Neural cell (in vitro differentiated cells): ENCODE results near the gene PLA2G2D. TPM values are rescaled to one million over a fixed set of nuclear protein-coding genes. Genes with fewer than 3 reads are reported as not detected.

ENCODE experiments used
- H2AFZ ChIP-seq: fragments of 200-600, 300-800 bp; sonication (generic), shearing (Covaris generic); 2 replicates; pipeline ENCODE4 v1.6.0; 2014; ENCODE audit warnings: low read depth, mild to moderate bottlenecking, antibody characterized with exemption, low read length, moderate library complexity
- H3F3A ChIP-seq: fragments of 200-600 bp; shearing (Covaris generic); 2 replicates; pipeline ENCODE4 v1.6.1; 2016; ENCODE audit warnings: mild to moderate bottlenecking, moderate library complexity, mixed read lengths, antibody characterized with exemption, low read length; ENCODE audit not compliant: insufficient read depth, poor library complexity, severe bottlenecking
- H3K27ac ChIP-seq: fragments of 200-600, 300-800 bp; sonication (generic), shearing (Covaris generic); 2 replicates; pipeline ENCODE4 v1.5.1; 2014; ENCODE audit warnings: mild to moderate bottlenecking, low read length, moderate library complexity
- H3K27me3 ChIP-seq: fragments of 300-800, 200-600 bp; sonication (generic), shearing (Covaris generic); 2 replicates; pipeline ENCODE4 v1.6.0; 2014; ENCODE audit warnings: mild to moderate bottlenecking, low read depth, low read length, moderate library complexity; ENCODE audit not compliant: insufficient read depth
- H3K36me3 ChIP-seq: fragments of 300-800, 200-600 bp; sonication (generic), shearing (Covaris generic); 2 replicates; pipeline ENCODE4 v1.5.1; 2014; ENCODE audit warnings: mild to moderate bottlenecking, antibody characterized with exemption, low read length, moderate library complexity; ENCODE audit not compliant: insufficient read depth
- H3K4me2 ChIP-seq: fragments of 300-800, 200-600 bp; sonication (generic), shearing (Covaris generic); 2 replicates; pipeline ENCODE4 v1.6.0; 2014; ENCODE audit warnings: mild to moderate bottlenecking, low read length
- H3K4me3 ChIP-seq: fragments of 300-800, 200-600 bp; sonication (generic), shearing (Covaris generic); 2 replicates; pipeline ENCODE4 v1.5.1; 2014; ENCODE audit warnings: mild to moderate bottlenecking, low read length, moderate library complexity
- H3K79me2 ChIP-seq: fragments of 200-600 bp; shearing (Covaris generic); replicated peaks from 2 replicates; pipeline ENCODE4 v1.6.0; 2014; ENCODE audit warnings: mild to moderate bottlenecking, low read length, moderate library complexity; ENCODE audit not compliant: insufficient read depth
- H3K9ac ChIP-seq: fragments of 300-800, 200-600 bp; sonication (generic), shearing (Covaris generic); 2 replicates; pipeline ENCODE4 v1.6.1; 2016; ENCODE audit warnings: mild to moderate bottlenecking, low read length, mixed read lengths
- H3K9me2 ChIP-seq: fragments of 200-600 bp; shearing (Covaris generic); 2 replicates; pipeline ENCODE4 v1.6.1; 2016; ENCODE audit warnings: mild to moderate bottlenecking, low read length, mixed read lengths; ENCODE audit not compliant: insufficient read depth
- H3K9me3 ChIP-seq: fragments of 200-600, 300-800 bp; sonication (generic), shearing (Covaris generic); 2 replicates; pipeline ENCODE4 v1.6.1; 2016; ENCODE audit warnings: mild to moderate bottlenecking, mixed run types, low read length, moderate library complexity, mixed read lengths
- H4K20me1 ChIP-seq: fragments of 200-600 bp; shearing (Covaris generic); 2 replicates; pipeline ENCODE4 v1.6.1; 2016; ENCODE audit warnings: mild to moderate bottlenecking, mixed run types; ENCODE audit not compliant: insufficient read depth
- EP300 ChIP-seq: fragments of 450-650 bp; conservative IDR thresholded peaks from 2 replicates; pipeline ENCODE4 v1.6.1; 2014; ENCODE audit warnings: antibody characterized with exemption, mild to moderate bottlenecking, moderate library complexity; ENCODE audit not compliant: poor library complexity, severe bottlenecking
- EZH2 ChIP-seq: fragments of 200-600, 300-800 bp; shearing (Covaris generic), sonication (generic); IDR thresholded peaks from 2 replicates; pipeline ENCODE4 v1.6.1; 2014; ENCODE audit warnings: antibody characterized with exemption, low read length, borderline replicate concordance, mild to moderate bottlenecking; ENCODE audit not compliant: insufficient read depth, poor library complexity, severe bottlenecking
- MXI1 ChIP-seq: fragments of 450-650 bp; conservative IDR thresholded peaks from 2 replicates; pipeline ENCODE4 v1.6.1; 2014; ENCODE audit warnings: antibody characterized with exemption, mild to moderate bottlenecking; ENCODE audit not compliant: poor library complexity, severe bottlenecking
- POLR2AphosphoS5 ChIP-seq: IDR thresholded peaks from 2 replicates; pipeline ENCODE4 v1.6.1; 2012
- RAD21 ChIP-seq: fragments of 450-650 bp; conservative IDR thresholded peaks from 2 replicates; pipeline ENCODE4 v1.6.1; 2014; ENCODE audit warnings: antibody characterized with exemption, mild to moderate bottlenecking, moderate library complexity
- SMC3 ChIP-seq: fragments of 450-650 bp; conservative IDR thresholded peaks from 2 replicates; pipeline ENCODE4 v1.6.1; 2014; ENCODE audit warnings: antibody characterized with exemption, mild to moderate bottlenecking, moderate library complexity; ENCODE audit not compliant: poor library complexity
- TAF1 ChIP-seq: IDR thresholded peaks from 2 replicates; pipeline ENCODE4 v1.6.1; 2012; ENCODE audit warnings: low read depth
- polyA plus RNA-seq: library from polyadenylated mRNA; depleted of rRNA; stranded (reverse); fragments of >200 nt; gene quantifications from 2 replicates; pipeline ENCODE4 v1.2.3, GENCODE V29; 2014
- TF ChIP-seq, protein P1 (sequence below): fragments of 450-650 bp; IDR thresholded peaks from 2 replicates; pipeline ENCODE4 v1.5.1; 2014; ENCODE audit warnings: antibody characterized with exemption, mild to moderate bottlenecking, moderate library complexity; ENCODE audit not compliant: poor library complexity, severe bottlenecking
- TF ChIP-seq, protein P2 (sequence below): IDR thresholded peaks from 2 replicates; pipeline ENCODE4 v1.6.1; 2012; ENCODE audit warnings: borderline replicate concordance

The PLA2G2D gene
- polyA plus RNA-seq, 1 donor from 2014 or later = not detected

DNA sequence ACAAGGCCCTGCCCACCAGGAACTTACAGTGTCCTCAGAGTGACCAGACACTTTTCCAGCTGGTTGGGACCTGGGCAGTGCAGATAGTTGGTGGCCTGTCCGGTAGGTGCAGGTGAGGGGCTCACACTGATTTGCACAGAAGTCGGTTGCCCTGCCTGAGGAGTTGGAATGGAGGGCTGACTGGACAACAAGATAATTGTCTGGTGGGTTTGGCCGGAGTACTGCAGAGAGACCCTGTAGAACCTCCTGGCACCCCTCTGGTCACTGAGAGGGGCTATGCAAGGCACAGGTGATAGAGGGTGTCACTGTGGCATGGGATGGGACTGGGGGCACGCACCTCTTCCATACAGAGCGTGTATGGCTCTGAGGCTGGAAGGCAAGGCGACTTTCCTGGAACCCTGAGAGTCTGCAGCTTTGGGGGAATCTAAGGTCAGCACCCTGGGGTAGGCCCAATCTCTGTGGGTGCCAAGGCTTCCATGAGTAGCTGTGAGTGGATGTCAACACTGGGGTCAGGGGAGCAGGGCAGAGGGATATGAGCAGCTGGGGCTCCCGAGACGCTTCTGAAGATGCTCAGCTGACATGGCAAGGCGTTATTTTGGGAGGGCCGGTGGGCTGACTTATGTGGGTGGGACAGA, 7.6 kb upstream of the PLA2G2D start:
- H4K20me1 ChIP-seq = no peaks in the 10 kb centered on the region
- no peak overlapping the region for H3K4me3 ChIP-seq
- TF ChIP-seq RAD21 (no peak), EP300 (no peak), TAF1 (no peak), EZH2 (no peak), POLR2AphosphoS5 (no peak), SMC3 (no peak), MXI1 (no peak)
- TF ChIP-seq, protein P1, sequence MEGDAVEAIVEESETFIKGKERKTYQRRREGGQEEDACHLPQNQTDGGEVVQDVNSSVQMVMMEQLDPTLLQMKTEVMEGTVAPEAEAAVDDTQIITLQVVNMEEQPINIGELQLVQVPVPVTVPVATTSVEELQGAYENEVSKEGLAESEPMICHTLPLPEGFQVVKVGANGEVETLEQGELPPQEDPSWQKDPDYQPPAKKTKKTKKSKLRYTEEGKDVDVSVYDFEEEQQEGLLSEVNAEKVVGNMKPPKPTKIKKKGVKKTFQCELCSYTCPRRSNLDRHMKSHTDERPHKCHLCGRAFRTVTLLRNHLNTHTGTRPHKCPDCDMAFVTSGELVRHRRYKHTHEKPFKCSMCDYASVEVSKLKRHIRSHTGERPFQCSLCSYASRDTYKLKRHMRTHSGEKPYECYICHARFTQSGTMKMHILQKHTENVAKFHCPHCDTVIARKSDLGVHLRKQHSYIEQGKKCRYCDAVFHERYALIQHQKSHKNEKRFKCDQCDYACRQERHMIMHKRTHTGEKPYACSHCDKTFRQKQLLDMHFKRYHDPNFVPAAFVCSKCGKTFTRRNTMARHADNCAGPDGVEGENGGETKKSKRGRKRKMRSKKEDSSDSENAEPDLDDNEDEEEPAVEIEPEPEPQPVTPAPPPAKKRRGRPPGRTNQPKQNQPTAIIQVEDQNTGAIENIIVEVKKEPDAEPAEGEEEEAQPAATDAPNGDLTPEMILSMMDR = no peak
- TF ChIP-seq, protein P2, sequence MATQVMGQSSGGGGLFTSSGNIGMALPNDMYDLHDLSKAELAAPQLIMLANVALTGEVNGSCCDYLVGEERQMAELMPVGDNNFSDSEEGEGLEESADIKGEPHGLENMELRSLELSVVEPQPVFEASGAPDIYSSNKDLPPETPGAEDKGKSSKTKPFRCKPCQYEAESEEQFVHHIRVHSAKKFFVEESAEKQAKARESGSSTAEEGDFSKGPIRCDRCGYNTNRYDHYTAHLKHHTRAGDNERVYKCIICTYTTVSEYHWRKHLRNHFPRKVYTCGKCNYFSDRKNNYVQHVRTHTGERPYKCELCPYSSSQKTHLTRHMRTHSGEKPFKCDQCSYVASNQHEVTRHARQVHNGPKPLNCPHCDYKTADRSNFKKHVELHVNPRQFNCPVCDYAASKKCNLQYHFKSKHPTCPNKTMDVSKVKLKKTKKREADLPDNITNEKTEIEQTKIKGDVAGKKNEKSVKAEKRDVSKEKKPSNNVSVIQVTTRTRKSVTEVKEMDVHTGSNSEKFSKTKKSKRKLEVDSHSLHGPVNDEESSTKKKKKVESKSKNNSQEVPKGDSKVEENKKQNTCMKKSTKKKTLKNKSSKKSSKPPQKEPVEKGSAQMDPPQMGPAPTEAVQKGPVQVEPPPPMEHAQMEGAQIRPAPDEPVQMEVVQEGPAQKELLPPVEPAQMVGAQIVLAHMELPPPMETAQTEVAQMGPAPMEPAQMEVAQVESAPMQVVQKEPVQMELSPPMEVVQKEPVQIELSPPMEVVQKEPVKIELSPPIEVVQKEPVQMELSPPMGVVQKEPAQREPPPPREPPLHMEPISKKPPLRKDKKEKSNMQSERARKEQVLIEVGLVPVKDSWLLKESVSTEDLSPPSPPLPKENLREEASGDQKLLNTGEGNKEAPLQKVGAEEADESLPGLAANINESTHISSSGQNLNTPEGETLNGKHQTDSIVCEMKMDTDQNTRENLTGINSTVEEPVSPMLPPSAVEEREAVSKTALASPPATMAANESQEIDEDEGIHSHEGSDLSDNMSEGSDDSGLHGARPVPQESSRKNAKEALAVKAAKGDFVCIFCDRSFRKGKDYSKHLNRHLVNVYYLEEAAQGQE = no peak
- no peaks in the 10 kb centered on the region for H3K27me3 ChIP-seq
- no peak overlapping the region for H3K27ac ChIP-seq
- no peak overlapping the region for H2AFZ ChIP-seq
- no peak overlapping the region for H3K4me2 ChIP-seq
- no peaks in the 10 kb centered on the region for H3K9me2 ChIP-seq
- H3K79me2 ChIP-seq = no peaks in the 10 kb centered on the region
- no peaks in the 10 kb centered on the region for H3F3A ChIP-seq
- H3K9me3 ChIP-seq = no peaks in the 10 kb centered on the region
- H3K9ac ChIP-seq = no peak overlapping the region
- H3K36me3 ChIP-seq = no peaks in the 10 kb centered on the region

DNA sequence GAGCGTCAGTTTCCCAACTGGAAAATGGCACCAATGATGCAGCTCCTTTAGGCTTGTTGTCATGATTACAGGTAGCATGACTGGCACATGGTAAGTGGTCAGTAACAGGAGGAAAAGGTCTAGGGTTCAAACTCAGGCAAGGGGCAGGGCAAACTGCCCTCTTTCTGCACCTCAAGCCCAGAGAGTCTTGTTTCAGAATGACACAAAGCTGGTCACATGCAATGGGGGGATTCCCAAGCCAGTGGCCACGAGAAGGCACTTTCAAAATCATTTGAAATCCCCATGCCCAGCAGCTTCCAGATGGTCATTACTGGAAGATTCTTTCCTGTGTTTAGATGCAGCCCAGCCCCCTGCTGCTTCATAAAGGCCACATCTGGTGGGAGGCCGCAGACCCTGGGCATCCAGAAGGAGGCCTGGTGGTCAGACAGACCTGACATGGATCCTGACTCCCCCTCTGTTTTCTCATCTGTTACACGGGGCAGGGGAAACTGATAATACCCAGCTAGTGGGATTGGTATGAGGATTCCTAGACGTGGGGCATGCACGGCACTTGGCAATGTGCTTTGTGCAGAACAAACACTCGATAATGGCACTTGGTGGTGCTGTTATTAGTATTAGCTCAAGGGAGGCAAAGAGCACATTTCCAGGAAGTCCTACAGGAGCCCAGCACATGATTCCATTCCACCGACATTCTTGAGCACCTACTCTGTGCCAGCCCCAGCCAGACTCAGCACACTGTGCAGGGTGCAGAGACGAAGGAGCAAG, 6.9 kb upstream of the PLA2G2D start:
- Histone ChIP-seq H3K27ac (no peak overlapping the region), H4K20me1 (no peaks in the 10 kb centered on the region)

More for the DNA sequence above, 6.9 kb upstream of the PLA2G2D start:
- Histone ChIP-seq H3K9me3 (no peaks in the 10 kb centered on the region), H3K79me2 (no peaks in the 10 kb centered on the region), H3K9ac (no peak overlapping the region), H3F3A (no peaks in the 10 kb centered on the region), H3K36me3 (no peaks in the 10 kb centered on the region), H3K27me3 (no peaks in the 10 kb centered on the region), H3K4me3 (no peak overlapping the region), H2AFZ (no peak overlapping the region), H3K9me2 (no peaks in the 10 kb centered on the region), H3K4me2 (no peak overlapping the region)
- no peak for TF ChIP-seq MXI1
- no peak for TF ChIP-seq POLR2AphosphoS5
- TF ChIP-seq, protein P1 = no peak
- TF ChIP-seq, protein P2 = no peak
- TF ChIP-seq EP300 = no peak
- no peak for TF ChIP-seq TAF1
- TF ChIP-seq RAD21 = no peak
- no peak for TF ChIP-seq EZH2
- TF ChIP-seq SMC3 = no peak
